Keratinocyte (primary cell): ENCODE data around the gene UBE2D2. TPM values are rescaled to one million over a fixed set of nuclear protein-coding genes. Genes with fewer than 3 reads are reported as not detected.

ENCODE experiments used
- DNase-seq: peaks from one replicate; pipeline ENCODE4 v3.0.0-alpha.2; 2011; ENCODE audit warnings: low read depth, missing footprints, low spot score
- FAIRE-seq: peaks from 2 replicates; lab custom pipeline; 2011; peaks lifted over from hg19 to GRCh38; lab: Jason Lieb, UNC
- H2AFZ ChIP-seq: 2 replicates; pipeline ENCODE4 v1.6.0; 2012; ENCODE audit warnings: low read length, control low read depth, inconsistent platforms; ENCODE audit not compliant: control insufficient read depth
- H3K27ac ChIP-seq: 2 replicates; pipeline ENCODE4 v1.5.1; 2011; ENCODE audit warnings: low read length; ENCODE audit not compliant: control insufficient read depth, insufficient read depth
- H3K27me3 ChIP-seq: 3 replicates; pipeline ENCODE4 v1.6.0; 2011; ENCODE audit warnings: low read length; ENCODE audit not compliant: control insufficient read depth, insufficient read depth; ENCODE audit errors: extremely low read depth
- H3K36me3 ChIP-seq, 2 experiments: 2 replicates in 1 of 2; 3 replicates in 1 of 2; pipeline ENCODE4 v1.5.1; 2011; ENCODE audit warnings: low read length in 2 of 2, mild to moderate bottlenecking in 1 of 2; ENCODE audit not compliant: control insufficient read depth in 2 of 2, insufficient read depth in 2 of 2; ENCODE audit errors: extremely low read depth in 1 of 2
- H3K4me1 ChIP-seq: 3 replicates; pipeline ENCODE4 v1.5.1; 2011; ENCODE audit warnings: low read length; ENCODE audit not compliant: control insufficient read depth, insufficient read depth; ENCODE audit errors: extremely low read depth
- H3K4me2 ChIP-seq: 3 replicates; pipeline ENCODE4 v1.6.0; 2011; ENCODE audit warnings: low read depth, low read length; ENCODE audit not compliant: control insufficient read depth, insufficient read depth; ENCODE audit errors: extremely low read depth
- H3K4me3 ChIP-seq, 3 experiments: fragments of 200-600 bp in 1 of 3; sonication (generic) in 1 of 3; 2 replicates in 2 of 3; 3 replicates in 1 of 3; pipeline ENCODE4 v1.5.1; 2011 to 2016; ENCODE audit warnings: low read length in 3 of 3, mild to moderate bottlenecking in 3 of 3, control low read depth in 2 of 3, inconsistent platforms in 1 of 3, low read depth in 1 of 3, mixed read lengths in 1 of 3, mixed run types in 1 of 3, moderate library complexity in 1 of 3; ENCODE audit not compliant: control insufficient read depth in 2 of 3, insufficient read depth in 2 of 3; ENCODE audit errors: extremely low read depth in 1 of 3
- H3K79me2 ChIP-seq: 2 replicates; pipeline ENCODE4 v1.6.0; 2012; ENCODE audit warnings: low read length; ENCODE audit not compliant: control insufficient read depth, insufficient read depth
- H3K9ac ChIP-seq: 3 replicates; pipeline ENCODE4 v1.6.0; 2011; ENCODE audit warnings: low read length; ENCODE audit not compliant: control insufficient read depth, insufficient read depth; ENCODE audit errors: extremely low read depth
- H3K9me1 ChIP-seq: 3 replicates; pipeline ENCODE4 v1.6.0; 2011; ENCODE audit warnings: low read length; ENCODE audit not compliant: control insufficient read depth, insufficient read depth; ENCODE audit errors: extremely low read depth
- H3K9me3 ChIP-seq: 2 replicates; pipeline ENCODE4 v1.5.1; 2012; ENCODE audit warnings: low read depth, low read length; ENCODE audit not compliant: control insufficient read depth
- H4K20me1 ChIP-seq: 3 replicates; pipeline ENCODE4 v1.6.0; 2011; ENCODE audit warnings: low read length; ENCODE audit not compliant: control insufficient read depth, insufficient read depth; ENCODE audit errors: extremely low read depth
- CTCF ChIP-seq, 3 experiments: IDR thresholded peaks in 1 of 3; conservative IDR thresholded peaks in 1 of 3; optimal IDR thresholded peaks in 1 of 3; 2 replicates in 2 of 3; 3 replicates in 1 of 3; pipeline versions ENCODE3 to v1.5.1; 2011; ENCODE audit warnings: low read length in 3 of 3, mild to moderate bottlenecking in 3 of 3, moderate library complexity in 2 of 3, control low read depth in 1 of 3, inconsistent platforms in 1 of 3; ENCODE audit not compliant: insufficient read depth in 2 of 3; ENCODE audit errors: extremely low read depth in 1 of 3
- EZH2 ChIP-seq: IDR thresholded peaks from one replicate; pipeline ENCODE4 v1.6.1; 2012; ENCODE audit warnings: inconsistent platforms, mild to moderate bottlenecking, low read length, moderate library complexity
- dilution Hi-C: fragments of 300-500 bp; cut with MboI; formaldehyde crosslinking; loops from one replicate; pipeline ENCODE4 v1.7.0; 2020; ENCODE audit warnings: low sequenced_read_pairs; ENCODE audit not compliant: extremely low pct_ligation_motif_present
- polyA minus RNA-seq, 3 experiments: library from RNA; depleted of rRNA, polyadenylated mRNA; stranded (reverse); fragments of >200 nt; gene quantifications; 1 replicate in 1 of 3; 2 replicates in 1 of 3; 3 replicates in 1 of 3; pipeline ENCODE4 v1.2.3, GENCODE V29; 2011
- polyA plus RNA-seq, 5 experiments: library from polyadenylated mRNA; depleted of rRNA in 3 of 5; stranded (reverse) in 3 of 5; stranded (forward) in 1 of 5; unstranded in 1 of 5; fragments of >200 nt; gene quantifications; 1 replicate in 1 of 5; 2 replicates in 3 of 5; 3 replicates in 1 of 5; pipeline versions ENCODE4 v1.2.1 to v1.2.3, GENCODE V29; 2011 to 2012; ENCODE audit warnings: missing spikeins in 2 of 5, low read depth in 1 of 5, low replicate concordance in 1 of 5

The UBE2D2 gene
- polyA plus RNA-seq: 49.8 to 127 TPM (median 65.7 TPM) in 3 replicates
- 99.6 TPM for polyA plus RNA-seq (2011; ENCODE audit: low read depth)
- polyA plus RNA-seq (2011; cell fraction: cytosol; rRNA removed): 57.7 and 135 TPM in 2 replicates
- polyA plus RNA-seq (2011; cell fraction: nucleus; rRNA removed): 27.8 and 39.6 TPM in 2 replicates
- 149 and 178 TPM in 2 replicates for polyA plus RNA-seq (2012; ENCODE audit: low replicate concordance)
- polyA minus RNA-seq: 22.0 to 75.4 TPM (median 30.1 TPM) in 3 replicates
- polyA minus RNA-seq (2011; cell fraction: cytosol; rRNA and poly(A)+ RNA removed): 54.1 TPM
- polyA minus RNA-seq (2011; cell fraction: nucleus; rRNA and poly(A)+ RNA removed): 13.2 and 17.5 TPM in 2 replicates

- Histone ChIP-seq H3K4me1 (peaks cover 11% of the 10 kb centered on the region), H4K20me1 (peaks cover 9% of the 10 kb centered on the region), H3K4me2 (peak within 1 kb of the TSS; percentile 93), H3K27ac (peak within 1 kb of the TSS; percentile 74), H3K4me3 (peak within 1 kb of the TSS; percentile 78 to 95 (median 93)), H3K36me3 (peaks cover 0 to 5% of the 10 kb centered on the region in 2 experiments), H2AFZ (peak within 1 kb of the TSS; percentile 62), H3K9ac (peak within 1 kb of the TSS; percentile 79), H3K27me3 (no peaks in the 10 kb centered on the region), H3K79me2 (peaks cover 44% of the 10 kb centered on the region), H3K9me1 (no peaks in the 10 kb centered on the region), H3K9me3 (no peaks in the 10 kb centered on the region)
- dilution Hi-C loops: no loop called here
- FAIRE-seq (peak; percentile 48), DNase-seq (peak; percentile 77)
- no peak for TF ChIP-seq EZH2
- TF ChIP-seq CTCF (optimal IDR thresholded peaks at IDR 0.05 in 1 of 3, IDR thresholded peaks at IDR 0.05 in 1 of 3, conservative IDR thresholded peaks at IDR 0.05 in 1 of 3; ENCODE audit: extremely low read depth in 1 of 3, insufficient read depth in 2 of 3, low read length in 3 of 3): no peak
Measured at GRCh38 chr5:139560752-139561654, at the start of gene UBE2D2. Gene UBE2D2, plus strand, starts transcription at chr5:139561339. Its CDS starts 453 bp downstream, at chr5:139561792.

GRCh38 chr5:139512786-139513390 is 48.3 kb upstream of the UBE2D2 start:
- dilution Hi-C loops: no loop called here
- no peaks in the 10 kb centered on the region for H3K9me1 ChIP-seq
- H3K36me3 ChIP-seq: no peaks in the 10 kb centered on the region
- H3K27ac ChIP-seq: no peak overlapping the region
- H3K79me2 ChIP-seq: no peaks in the 10 kb centered on the region
- no peak overlapping the region for H3K4me3 ChIP-seq
- no peak overlapping the region for H2AFZ ChIP-seq
- no peak overlapping the region for H3K4me2 ChIP-seq
- DNase-seq (no peak), FAIRE-seq (no peak)
- TF ChIP-seq CTCF (optimal IDR thresholded peaks at IDR 0.05 in 1 of 3, IDR thresholded peaks at IDR 0.05 in 1 of 3, conservative IDR thresholded peaks at IDR 0.05 in 1 of 3; ENCODE audit: extremely low read depth in 1 of 3, insufficient read depth in 2 of 3, low read length in 3 of 3) (no peak), EZH2 (no peak)
- no peaks in the 10 kb centered on the region for H4K20me1 ChIP-seq
- peaks cover 6% of the 10 kb centered on the region for H3K4me1 ChIP-seq
- H3K9ac ChIP-seq: no peak overlapping the region
- no peaks in the 10 kb centered on the region for H3K9me3 ChIP-seq
- H3K27me3 ChIP-seq: no peaks in the 10 kb centered on the region
